Effector CD8-positive, alpha-beta T cell (primary cell): ENCODE results near the gene KNSTRN.

Experiments used
- DNase-seq: peaks from one replicate; lab custom pipeline; 2025; lab: John Stamatoyannopoulos, UW

KNSTRN gene

DNA sequence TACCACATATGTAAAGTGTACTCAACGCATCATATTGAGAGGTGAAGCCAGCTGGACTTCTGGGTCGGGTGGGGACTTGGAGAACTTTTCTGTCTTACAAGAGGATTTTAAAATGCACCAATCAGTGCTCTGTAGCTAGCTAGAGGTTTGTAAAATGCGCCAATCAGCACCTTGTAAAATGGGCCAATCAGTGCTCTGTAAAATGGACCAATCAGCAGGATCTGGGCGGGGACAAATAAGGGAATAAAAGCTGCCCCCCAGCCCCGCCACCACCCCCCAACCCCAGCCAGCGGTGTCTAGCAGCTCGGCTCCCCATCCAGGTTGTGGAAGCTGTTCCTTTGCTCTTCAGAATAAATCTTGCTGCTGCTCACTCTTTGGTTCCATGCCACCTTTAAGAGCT, 16.8 kb downstream of the KNSTRN start:
- DNase-seq, result no peak

DNA sequence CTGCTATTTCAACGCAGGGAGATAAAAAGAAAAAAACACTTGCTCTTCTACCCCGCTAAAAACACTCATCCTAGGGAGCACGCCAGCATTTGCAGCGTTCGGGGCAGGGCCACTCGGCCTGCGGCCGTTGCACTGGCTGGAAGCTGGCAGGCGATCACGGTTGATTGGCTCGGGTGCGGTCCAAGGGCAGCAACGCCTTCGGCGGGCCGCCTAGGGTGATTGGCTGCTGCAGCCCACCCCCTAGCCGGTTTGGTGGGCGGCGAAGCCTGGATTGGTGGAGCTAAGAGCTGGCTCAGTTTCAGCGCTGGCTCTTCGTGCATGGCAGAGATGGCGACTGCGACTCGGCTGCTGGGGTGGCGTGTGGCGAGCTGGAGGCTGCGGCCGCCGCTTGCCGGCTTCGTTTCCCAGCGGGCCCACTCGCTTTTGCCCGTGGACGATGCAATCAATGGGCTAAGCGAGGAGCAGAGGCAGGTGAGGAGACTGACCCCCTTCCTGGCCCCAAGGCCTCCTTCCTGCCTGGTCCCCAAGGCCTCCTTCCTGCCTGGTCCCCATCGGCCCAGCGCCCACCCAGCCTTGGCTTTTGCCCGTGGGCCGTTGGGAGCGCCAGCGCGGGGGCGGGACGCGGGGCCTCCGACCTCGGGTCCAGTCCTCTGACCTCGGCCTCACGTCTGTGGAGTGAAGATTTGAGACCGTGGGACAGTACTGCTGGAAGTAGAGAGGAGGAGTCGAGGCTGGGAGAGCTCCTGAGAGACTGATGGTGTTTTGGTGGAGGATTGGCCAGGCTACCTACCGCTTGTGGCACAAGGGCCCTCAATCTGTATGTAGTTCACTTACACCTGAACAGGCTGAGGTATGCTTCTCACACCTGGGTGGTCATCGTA, 23.2 kb downstream of the KNSTRN start, which contains the start of gene IVD:
IVD (plus strand) TSS at position 295 of the 881 bp plus-strand sequence; CDS start at position 328, 33 bp downstream.
- DNase-seq, result peak; percentile 86

DNA sequence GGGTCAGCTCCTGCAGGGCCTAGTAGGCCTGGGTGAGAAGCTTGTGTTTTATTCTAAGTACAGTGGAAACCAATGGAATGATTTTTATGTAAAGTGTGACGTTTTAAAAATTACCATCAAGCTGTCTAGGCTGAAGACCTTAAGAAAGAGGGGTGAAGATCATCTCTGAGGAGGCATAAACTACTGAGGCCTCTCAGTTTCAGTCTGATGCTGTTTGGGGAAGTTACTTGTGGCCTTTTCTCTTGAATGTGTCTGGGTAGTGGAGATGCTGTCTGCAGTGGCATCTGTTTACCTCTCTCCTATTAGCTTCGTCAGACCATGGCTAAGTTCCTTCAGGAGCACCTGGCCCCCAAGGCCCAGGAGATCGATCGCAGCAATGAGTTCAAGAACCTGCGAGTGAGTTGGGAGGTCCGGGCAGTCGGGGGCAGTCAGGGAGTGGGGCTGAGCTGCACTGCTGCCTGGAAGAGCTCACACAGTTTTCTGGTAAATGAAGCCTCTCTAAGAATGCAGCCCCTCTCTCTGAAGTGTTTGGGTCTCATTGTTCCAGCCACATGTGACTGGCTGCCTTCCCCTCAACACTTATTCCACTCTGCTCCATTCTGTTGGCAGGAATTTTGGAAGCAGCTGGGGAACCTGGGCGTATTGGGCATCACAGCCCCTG, 24.9 kb downstream of the KNSTRN start:
- DNase-seq, result no peak

DNA sequence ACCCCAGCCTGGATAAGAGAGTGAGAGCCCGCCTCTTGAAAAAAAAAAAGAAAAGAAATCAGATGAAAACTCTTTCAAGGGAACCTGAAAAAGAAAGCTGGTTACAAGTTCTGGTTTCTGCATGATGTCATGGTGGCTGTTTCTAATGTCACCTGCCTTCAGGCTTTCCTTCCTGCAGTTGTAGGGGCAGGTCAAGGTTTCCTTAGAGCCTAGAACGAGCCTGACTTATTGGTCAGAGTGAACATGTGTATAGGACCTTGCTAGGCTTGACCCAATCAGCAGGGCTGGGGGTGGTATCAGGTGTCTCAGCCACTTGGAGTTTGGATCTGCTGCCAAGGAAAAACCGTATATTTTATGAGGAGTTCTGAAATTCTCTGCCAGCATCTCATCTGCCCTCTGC, 26.8 kb downstream of the KNSTRN start:
- DNase-seq, result no peak

DNA sequence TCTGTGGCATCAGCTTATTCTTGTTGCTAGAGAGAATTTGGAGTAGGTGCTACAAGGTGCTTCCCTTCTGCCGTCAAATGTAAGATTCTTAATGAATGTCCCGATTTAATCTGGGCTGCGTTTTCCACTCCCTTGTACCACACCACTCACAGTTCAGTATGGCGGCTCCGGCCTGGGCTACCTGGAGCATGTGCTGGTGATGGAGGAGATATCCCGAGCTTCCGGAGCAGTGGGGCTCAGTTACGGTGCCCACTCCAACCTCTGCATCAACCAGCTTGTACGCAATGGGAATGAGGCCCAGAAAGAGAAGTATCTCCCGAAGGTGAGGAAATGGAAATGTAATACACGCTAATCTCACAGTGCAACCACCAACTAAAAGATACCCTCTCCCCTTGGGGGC, 28.0 kb downstream of the KNSTRN start:
- no peak for DNase-seq

DNA sequence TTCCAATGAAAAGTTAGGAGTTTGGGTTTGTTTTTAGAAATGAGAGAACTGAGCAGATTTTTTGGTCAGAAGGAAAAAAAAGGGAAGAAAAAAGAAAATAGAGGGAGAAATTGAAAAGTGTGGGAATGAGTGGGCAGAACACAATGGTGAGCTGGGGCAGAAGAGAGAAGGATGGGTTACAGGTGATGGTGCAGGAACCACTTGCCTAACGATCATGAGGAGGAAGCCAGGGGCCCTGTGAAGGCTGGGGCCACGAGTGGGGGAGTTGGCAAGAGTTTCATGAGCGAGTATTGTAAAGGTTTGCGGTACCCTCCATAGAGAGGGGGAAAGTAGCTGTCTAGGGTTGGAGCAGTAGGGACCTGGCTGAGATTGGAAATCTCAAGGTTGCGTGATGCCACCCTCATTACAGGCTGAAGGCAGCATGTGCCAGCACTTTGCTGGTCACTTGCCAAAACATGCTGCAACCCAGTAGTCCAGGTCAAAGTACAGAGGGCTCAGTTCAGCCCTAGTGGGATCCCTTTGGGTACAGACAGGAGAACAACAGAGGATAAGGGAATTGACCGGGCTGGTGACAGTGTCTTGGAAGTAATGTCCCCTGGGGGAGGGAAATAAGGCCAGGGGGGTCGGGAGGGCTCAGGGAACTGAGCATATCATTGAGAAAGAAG, 29.7 kb downstream of the KNSTRN start:
- DNase-seq, result no peak

DNA sequence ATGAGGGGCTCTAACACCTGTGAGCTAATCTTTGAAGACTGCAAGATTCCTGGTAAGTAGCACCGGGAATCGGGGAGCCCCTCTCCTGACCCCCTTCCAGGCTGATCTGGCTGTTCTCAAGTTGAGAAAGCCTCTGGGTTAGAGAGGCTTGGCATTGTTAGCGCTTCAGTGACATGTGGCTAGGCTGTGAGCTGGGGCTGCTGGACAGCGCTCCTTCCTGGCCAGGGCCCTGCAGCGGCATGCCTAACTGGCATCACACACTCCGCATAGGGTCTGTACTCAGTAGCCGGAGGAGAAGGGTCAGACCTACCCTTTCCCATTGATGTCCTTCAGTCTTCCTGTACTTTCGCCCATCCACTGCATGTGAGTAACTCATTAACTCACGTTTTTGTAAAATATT, 30.5 kb downstream of the KNSTRN start:
- no peak for DNase-seq

DNA sequence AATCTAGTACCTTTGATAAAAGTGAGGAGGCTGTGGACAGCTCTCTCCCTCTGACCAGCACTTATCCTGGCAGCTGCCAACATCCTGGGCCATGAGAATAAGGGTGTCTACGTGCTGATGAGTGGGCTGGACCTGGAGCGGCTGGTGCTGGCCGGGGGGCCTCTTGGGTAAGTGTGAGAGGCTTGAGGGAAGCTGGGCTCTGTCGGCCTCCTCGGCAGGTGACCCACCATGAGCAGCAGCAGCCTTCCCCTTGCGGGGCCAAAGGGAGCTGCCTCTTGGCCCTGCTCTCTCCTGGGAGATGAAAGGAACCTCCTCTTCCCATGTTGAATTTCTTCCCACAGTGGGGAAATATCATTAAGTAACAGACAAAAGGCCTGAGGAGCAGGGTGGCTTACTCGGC, 32.3 kb downstream of the KNSTRN start:
- DNase-seq, result no peak

DNA sequence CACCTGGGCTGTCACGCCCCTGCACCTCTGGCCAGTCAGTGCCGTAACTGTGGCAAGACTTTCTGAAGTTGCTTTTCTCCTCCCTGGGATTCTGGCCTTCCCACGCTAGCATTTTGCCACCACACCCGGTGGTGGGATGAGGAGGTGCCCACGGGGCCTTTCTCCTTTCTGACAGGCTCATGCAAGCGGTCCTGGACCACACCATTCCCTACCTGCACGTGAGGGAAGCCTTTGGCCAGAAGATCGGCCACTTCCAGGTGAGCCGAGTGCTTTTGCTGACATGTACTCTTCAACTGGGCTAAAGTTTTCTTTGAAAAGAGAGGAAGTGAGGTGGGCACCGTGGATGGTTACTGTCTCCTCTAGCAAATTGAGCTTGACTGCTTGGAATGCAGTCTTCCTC, 32.7 kb downstream of the KNSTRN start:
- DNase-seq, result no peak

DNA sequence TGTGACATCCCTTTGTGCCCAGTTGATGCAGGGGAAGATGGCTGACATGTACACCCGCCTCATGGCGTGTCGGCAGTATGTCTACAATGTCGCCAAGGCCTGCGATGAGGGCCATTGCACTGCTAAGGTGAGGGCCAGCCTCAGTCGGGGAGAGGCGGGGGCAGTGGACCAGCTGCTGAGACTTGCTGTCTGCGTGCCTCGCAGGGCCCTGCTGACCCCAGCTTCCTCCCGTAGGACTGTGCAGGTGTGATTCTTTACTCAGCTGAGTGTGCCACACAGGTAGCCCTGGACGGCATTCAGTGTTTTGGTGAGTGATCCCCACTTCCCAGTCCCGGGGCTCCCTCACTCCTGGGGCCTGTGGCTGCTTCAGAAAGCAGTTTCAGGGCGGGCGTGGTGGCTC, 33.5 kb downstream of the KNSTRN start:
- DNase-seq, result no peak

DNA sequence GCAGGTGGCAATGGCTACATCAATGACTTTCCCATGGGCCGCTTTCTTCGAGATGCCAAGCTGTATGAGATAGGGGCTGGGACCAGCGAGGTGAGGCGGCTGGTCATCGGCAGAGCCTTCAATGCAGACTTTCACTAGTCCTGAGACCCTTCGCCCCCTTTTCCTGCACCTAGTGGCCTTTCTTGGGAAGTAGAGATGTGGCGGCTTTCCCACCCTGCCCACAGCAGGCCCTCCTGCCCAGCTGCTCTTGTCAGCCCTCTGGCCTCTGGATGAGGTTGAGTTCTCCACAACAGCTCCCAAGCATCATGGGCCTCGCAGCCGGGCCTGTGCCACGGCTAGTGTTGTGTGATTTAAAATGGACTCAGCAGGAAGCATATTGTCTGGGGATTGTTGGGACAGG, 35.6 kb downstream of the KNSTRN start:
- no peak for DNase-seq

DNA sequence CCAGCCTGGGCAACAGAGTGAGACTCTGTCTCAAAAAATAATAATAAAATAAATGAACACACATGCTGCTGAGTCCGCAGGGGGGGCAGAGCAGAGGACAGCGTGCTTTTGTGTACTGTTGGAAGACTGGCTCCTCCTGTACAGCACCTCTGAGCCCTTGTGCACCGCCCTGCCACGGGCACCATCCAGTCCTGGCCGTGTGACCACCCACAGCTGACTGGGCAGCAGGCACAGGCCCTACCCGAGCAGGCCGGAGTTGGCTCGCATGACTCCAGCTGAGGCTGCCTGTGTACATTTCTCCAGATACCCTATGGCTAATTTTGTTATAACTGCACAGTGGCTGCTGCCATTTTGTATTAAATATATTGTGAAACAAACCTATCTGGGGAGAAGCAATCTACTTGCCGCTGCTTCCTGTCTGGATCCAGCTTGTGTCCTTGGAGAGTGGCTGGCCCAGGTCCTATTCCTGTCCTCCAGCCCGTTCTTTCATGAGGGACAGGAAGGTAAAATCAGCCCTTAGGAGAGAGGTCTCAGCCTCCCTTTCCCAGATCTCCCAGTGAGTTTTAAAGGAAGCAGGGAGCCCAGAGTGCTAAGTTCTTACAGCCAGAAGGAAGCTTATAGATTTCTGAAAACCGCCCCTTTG, 37.7 kb downstream of the KNSTRN start:
- no peak for DNase-seq

DNA sequence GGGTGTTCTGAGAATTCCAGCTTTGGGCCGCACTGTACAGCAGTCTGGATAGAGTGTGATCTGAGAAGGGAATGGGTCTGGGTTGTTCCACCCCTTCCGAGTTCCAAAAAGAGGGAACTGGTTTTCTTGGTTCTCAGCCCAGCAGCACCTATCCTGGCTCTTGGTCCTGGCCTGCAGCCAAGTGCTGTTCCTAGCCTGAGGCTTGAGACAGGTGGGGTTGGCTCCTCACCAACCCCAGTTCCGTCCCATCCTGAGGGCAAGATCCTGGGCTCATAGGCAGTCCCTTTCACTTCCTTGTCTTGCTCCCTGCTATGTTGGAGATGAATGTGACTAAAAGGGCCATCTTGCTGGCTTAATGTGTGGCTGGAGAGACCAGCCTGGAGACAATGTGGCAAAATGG, 38.3 kb downstream of the KNSTRN start:
- DNase-seq, result no peak

DNA sequence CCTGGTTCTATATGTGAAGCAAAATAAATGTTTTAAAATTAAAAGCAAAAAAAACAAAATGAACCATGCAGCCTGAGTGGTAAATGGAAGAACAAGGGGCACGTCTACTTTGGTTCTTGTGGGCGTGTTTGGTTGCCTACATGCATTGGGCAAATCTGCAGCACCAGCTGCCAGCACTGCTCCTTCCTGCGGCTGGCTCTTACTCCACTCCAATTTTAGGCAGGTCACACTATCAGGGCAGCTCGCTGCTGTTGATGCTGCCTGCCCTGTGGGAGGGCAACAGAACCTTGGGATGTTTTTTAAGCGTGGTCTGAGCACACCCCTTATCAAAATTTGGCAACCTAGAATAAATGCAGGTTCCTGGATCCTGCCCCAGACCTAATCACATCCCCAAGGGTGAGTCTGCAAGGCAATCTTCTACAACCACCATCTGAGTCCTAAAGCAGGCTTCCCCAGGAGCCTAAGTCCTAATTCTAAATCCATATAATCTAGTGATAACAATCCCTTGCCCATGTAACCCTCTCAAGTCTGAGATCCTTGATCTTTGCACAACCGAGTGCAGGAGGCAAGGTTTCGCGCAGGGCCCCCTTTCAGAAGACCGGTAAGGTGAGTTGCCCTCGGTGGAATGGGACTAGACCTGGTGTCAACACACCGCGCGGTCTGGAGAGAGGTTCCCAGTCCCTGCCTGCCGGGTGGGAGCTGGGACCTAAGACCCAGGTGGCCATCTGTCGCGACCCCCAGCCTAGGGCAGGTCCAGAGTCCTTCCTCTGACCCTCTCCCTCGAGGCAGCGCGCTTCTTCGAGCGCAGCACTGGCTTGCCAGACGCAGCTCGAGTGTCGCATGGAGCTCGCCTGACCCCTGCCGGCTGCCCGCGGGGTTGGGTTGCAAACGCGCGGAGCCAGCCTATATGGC, 39.0 kb downstream of the KNSTRN start:
- DNase-seq, result peak; percentile 65

DNA sequence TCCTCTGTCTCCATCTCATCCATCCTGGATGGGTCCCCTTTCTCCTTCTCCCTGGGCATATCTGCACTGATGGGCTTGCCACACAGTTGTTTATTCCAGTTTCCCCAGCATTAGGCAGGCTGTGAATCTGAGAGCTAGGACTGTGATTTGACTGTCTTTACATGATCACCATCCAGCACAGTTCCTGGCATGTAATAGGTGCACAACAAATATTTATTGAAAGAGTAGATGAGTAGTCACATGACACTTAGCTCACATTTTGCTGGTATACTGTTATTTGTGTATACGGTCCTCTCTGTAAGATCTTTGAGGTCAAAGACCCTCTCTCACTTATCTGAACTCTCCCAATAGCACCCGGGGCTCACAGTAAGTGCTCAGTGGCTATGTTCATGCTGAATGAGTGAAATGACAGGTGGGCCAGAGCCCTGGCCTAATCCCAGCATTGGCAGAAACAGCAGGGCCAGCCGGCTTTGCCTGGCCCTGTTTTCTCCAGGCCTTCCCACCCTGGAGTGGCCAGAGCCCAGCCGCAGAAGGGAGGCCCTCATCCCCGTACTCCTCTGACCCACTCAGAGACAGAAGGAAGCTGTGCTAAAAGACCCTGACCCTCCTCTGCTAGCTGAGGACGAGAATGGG, 42.1 kb downstream of the KNSTRN start:
- no peak for DNase-seq

DNA sequence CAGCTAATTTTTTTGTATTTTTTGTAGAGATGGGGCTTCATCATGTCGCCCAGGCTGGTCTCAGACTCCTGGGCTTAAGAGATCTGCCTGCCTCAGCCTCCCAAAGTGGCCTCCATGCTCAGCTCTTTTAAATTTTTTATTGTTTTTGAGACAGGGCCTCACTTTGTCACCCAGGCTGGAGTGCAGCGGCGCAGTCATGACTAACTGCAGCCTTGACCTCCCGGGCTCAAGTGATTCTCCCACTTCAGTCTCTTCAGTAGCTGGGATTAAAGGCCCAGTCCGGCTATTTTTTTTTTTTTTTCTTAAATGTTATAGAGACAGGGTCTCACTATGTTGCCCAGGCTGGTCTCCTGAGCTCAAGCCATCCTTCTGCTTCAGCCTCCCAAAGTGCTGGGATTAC, 43.2 kb downstream of the KNSTRN start:
- no peak for DNase-seq

DNA sequence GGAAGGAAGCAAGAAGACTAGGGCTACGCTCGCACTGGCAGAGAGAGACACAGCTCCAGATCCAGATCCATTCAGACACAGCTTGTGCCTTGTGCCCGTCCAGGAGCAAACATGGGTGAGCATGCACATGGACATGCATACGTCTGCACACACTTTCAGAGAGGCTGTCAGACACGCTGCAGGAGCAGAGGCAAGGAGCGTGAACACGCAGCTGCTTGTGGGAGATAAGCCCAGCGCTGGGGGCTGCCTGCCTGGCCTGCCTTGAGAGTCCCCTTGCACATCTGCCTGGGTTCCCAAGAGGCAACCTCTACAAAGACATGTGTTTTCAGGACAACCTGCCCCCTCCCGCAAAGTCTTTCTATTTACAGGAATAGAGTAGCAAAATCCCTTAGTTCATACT, 44.7 kb downstream of the KNSTRN start:
- no peak for DNase-seq

DNA sequence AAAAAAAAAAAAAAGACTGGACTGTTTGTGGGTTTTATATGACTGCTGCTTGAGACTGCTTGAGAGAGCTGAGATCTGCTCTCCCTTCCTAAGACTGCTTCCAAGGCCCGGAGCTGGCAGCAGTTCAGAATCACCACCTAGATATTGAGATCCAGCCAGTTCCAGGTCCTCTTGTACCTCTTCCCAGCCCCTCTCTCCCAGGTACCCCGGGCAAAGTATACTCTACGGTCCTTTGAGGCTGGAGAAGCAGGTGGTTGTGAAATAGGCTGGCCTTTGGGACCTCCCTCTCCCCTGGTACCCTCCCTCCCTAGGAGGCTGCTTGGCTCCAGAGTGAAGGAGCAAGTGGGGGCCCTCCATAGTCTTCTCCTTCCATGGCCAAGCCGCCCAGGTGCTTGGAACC, 45.7 kb downstream of the KNSTRN start:
- DNase-seq, result no peak

DNA sequence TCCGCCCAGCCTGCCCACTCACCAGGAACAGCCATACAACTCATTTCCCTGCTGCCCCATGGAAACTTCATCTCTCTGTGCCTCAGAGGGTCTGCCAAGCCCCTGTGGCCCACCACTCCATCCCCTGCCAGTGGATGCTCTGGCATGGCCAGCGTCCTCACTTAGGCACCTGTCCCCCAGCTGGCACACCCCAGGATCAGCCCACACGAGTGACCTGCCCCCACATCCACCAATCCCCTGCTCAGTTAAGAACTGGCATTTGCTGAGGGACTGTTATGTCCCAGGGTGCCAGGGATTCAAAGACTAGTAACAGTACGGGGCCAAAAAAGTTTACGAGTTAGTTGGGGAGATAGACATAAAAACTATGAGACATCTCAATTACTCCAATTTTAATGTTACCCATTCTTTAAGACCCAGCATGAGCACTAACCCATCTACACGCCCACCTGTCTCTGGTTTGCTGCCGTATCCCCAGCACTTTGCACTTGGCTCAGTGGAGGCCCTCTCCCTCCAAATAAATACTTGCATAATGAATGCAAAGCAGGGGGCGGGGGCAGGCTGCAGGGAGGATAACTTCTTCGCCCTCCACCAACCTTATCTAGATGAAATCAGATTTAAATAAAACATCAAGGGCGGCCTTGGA, 46.7 kb downstream of the KNSTRN start:
- DNase-seq, result no peak

DNA sequence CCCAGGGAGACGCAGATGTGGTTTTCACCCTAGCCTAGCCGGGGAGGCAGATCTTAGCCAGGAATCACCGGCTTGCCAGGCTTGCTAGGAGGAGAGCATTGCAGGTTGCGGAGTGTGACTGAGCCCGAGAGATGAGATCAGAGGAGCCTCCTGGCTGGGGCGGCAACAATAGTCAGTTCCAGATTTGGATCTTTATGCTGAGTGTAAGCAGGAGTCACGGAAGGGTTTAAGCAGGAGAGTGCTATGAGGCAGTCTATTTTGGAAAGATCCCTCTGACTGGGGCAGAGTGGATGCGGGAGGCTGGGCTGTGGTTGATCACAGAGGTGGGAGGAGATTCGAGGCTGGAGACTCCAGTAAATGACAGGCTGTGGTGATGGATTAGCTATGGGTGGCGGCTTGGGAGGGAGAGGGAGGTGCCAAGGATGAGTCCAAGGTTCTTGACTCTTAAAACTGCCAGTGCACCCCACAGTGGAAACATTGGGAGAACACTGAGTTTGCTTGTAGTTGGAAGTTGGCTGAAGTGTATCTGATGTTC, 47.8 kb downstream of the KNSTRN start:
- no peak for DNase-seq
